Subcutaneous adipose tissue (tissue), 4 donors: ENCODE results near the gene PPP1R1B. TPM values are rescaled to one million over a fixed set of nuclear protein-coding genes. Genes with fewer than 3 reads are reported as not detected.

ENCODE experiments used
- CTCF ChIP-seq: fragments of 450-650 bp; IDR thresholded peaks from one replicate; pipeline ENCODE4 v1.5.1; 2016; ENCODE audit warnings: low read depth, mild to moderate bottlenecking, control low read depth, antibody characterized with exemption, moderate library complexity
- total RNA-seq, 4 donors: library from RNA; depleted of rRNA; stranded (reverse); fragments of >200 nt; gene quantifications; one replicate each; pipeline ENCODE4 v1.1.0, GENCODE V29; 2016

The PPP1R1B gene
- total RNA-seq, 4 donors from 2014 or later = 16.3 to 100 (median 41.4) TPM

GRCh38 chr17:39652587-39653315, 26.0 kb downstream of the PPP1R1B start:
- TF ChIP-seq CTCF = no peak

- no peak for TF ChIP-seq CTCF
Measured at GRCh38 chr17:39653316-39653661, 26.5 kb downstream of the PPP1R1B start.

- no peak for TF ChIP-seq CTCF
Measured at GRCh38 chr17:39653662-39654331, 27.0 kb downstream of the PPP1R1B start.

GRCh38 chr17:39655105-39655504, 28.4 kb downstream of the PPP1R1B start:
- TF ChIP-seq CTCF = no peak

- TF ChIP-seq CTCF = no peak
Measured at GRCh38 chr17:39658346-39658745, 31.6 kb downstream of the PPP1R1B start.

GRCh38 chr17:39658760-39659159, 32.0 kb downstream of the PPP1R1B start:
- TF ChIP-seq CTCF = no peak

GRCh38 chr17:39659279-39660010, 32.7 kb downstream of the PPP1R1B start:
- no peak for TF ChIP-seq CTCF
